Lower lobe of right lung (tissue), 2 donors: ENCODE results near the gene SEMA3F. TPM values are rescaled to one million over a fixed set of nuclear protein-coding genes. Genes with fewer than 3 reads are reported as not detected.

Experiments used
- ATAC-seq, 2 donors: fragments of 200-7000 bp; cut with Tn5 transposase; one replicate each; pipeline ENCODE4 v1.9.1; 2020 to 2022; ENCODE audit warnings: mild to moderate bottlenecking in 2 of 2, moderate library complexity in 2 of 2
- DNase-seq: peaks from one replicate; pipeline ENCODE4 v3.0.0-alpha.2; 2020
- H3K27ac ChIP-seq: fragments of 200-600 bp; one replicate; pipeline ENCODE4 v1.8.0; 2022
- H3K27me3 ChIP-seq: fragments of 200-600 bp; one replicate; pipeline ENCODE4 v1.8.0; 2022; ENCODE audit warnings: low read depth
- H3K36me3 ChIP-seq: fragments of 200-600 bp; one replicate; pipeline ENCODE4 v1.8.0; 2022; ENCODE audit warnings: mild to moderate bottlenecking
- H3K4me1 ChIP-seq: fragments of 200-600 bp; one replicate; pipeline ENCODE4 v1.8.0; 2022
- H3K4me3 ChIP-seq: fragments of 200-600 bp; one replicate; pipeline ENCODE4 v1.8.0; 2022; ENCODE audit warnings: mild to moderate bottlenecking
- H3K9me3 ChIP-seq: fragments of 200-600 bp; one replicate; pipeline ENCODE4 v1.8.0; 2022
- intact Hi-C: fragments of 100-400 bp; cut with DNase I; formaldehyde crosslinking; loops from one replicate; pipeline ENCODE4 v1.11.0; 2022
- total RNA-seq: library from RNA; stranded (reverse); fragmentation: NEBNext Ultra II Directional; extraction: Animal tissue kit (Norgen Biotek cat#: 25700); gene quantifications from one replicate; pipeline ENCODE4 v1.2.1, GENCODE V29; 2021
- TF ChIP-seq, protein P1 (sequence below): fragments of 200-600 bp; IDR thresholded peaks from one replicate; pipeline ENCODE4 v1.8.0; 2022; ENCODE audit warnings: antibody characterized with exemption, mild to moderate bottlenecking
- donor health status: DM: no; HTN: yes; CAD: no; lungs with severe emphysema.

Gene SEMA3F
- total RNA-seq, 1 donor from 2014 or later: 44.7 TPM

DNA sequence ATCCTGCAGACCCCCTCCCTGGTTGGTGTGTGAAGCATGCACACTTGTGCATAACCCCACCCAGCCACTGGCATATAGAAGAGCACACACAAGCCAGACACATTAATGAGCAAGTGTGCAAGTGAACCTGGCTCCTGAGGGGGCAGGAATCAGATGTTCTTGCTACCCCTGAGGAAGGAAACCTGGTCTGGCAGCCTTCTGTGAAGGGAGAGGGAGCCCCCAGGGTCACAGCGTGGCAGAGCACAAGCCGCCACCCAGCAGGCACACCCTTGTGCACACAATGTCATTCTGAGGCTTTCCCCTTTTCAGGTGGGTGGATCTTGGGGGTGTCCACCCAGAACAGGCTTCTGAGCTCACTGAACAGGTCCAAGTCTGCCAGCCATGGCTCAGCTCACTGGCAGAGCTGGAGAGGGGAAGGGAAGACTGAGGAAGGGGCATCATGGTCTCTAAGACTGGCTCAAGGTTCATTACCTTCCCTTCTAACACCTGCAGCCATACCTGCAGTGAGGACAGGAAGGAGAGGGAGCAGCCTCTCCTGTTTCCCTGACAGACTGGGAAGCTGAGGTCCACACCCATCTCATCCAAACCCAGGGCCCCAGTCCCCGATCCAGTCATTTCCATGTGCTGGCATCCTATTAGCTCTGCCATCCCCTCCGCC, 31.6 kb upstream of the SEMA3F start:
- Histone ChIP-seq H3K27ac (no peak overlapping the region), H3K4me1 (peaks cover 33% of the 10 kb centered on the region), H3K9me3 (no peaks in the 10 kb centered on the region), H3K36me3 (peaks cover 29% of the 10 kb centered on the region), H3K4me3 (no peak overlapping the region), H3K27me3 (no peaks in the 10 kb centered on the region)
- ATAC-seq (no peak), DNase-seq (peak; percentile 28)
- intact Hi-C loops: no loop called here
- TF ChIP-seq, protein P1, sequence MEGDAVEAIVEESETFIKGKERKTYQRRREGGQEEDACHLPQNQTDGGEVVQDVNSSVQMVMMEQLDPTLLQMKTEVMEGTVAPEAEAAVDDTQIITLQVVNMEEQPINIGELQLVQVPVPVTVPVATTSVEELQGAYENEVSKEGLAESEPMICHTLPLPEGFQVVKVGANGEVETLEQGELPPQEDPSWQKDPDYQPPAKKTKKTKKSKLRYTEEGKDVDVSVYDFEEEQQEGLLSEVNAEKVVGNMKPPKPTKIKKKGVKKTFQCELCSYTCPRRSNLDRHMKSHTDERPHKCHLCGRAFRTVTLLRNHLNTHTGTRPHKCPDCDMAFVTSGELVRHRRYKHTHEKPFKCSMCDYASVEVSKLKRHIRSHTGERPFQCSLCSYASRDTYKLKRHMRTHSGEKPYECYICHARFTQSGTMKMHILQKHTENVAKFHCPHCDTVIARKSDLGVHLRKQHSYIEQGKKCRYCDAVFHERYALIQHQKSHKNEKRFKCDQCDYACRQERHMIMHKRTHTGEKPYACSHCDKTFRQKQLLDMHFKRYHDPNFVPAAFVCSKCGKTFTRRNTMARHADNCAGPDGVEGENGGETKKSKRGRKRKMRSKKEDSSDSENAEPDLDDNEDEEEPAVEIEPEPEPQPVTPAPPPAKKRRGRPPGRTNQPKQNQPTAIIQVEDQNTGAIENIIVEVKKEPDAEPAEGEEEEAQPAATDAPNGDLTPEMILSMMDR: no peak

GRCh38 chr3:50124052-50124799, 30.9 kb upstream of the SEMA3F start:
- no peaks in the 10 kb centered on the region for H3K9me3 ChIP-seq
- no peaks in the 10 kb centered on the region for H3K27me3 ChIP-seq
- ATAC-seq: no peak
- no peak overlapping the region for H3K27ac ChIP-seq
- peaks cover 22% of the 10 kb centered on the region for H3K36me3 ChIP-seq
- peaks cover 33% of the 10 kb centered on the region for H3K4me1 ChIP-seq
- H3K4me3 ChIP-seq: no peak overlapping the region
- peak; percentile 38 for DNase-seq
- TF ChIP-seq, protein P1: no peak
- intact Hi-C loops: no loop called here

- TF ChIP-seq, protein P1: no peak
- Histone ChIP-seq H3K36me3 (peaks cover 16% of the 10 kb centered on the region), H3K27me3 (no peaks in the 10 kb centered on the region), H3K27ac (no peak overlapping the region), H3K4me1 (peaks cover 33% of the 10 kb centered on the region), H3K9me3 (no peaks in the 10 kb centered on the region), H3K4me3 (no peak overlapping the region)
- intact Hi-C loops: no loop called here
- DNase-seq (peak; percentile 44), ATAC-seq (no peak)
These were observed 30.3 kb upstream of the SEMA3F start for GRCh38 chr3:50124800-50125178.

DNA sequence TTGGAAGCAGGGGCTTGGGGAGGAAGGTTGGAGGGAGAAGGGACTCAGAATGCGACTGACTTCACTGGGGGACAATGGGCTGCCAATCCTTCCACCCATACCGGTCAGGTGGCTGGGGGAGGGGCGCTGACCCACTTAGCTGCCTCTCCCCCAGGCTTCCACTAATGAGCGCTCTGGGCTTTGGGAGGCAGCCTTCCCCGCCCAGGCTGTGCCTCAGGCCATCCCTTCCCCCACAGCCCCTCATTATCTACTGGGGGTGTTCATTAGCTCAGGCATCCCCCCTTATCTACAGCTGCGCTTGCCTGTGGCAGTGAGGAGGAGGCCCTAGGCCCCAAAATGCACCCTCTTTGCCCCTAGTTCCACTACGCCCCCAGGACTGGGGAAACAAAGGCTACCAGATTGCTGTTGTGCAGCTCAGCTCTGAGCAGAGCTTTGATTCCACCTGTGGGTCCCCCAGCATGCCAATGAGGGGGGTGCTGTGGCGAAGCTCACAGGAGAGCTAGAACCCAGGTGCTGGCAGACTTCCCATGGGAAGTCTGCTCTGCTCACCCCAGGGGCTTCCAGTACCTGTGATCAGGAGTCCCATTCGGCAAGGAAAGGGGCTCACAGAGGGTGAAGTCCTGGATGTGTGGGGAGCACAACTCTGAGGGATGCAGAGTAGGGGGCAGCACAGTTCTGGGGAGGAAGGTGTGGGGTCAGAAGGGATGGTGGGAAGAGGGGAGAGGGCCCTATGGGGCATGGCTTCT, 29.4 kb upstream of the SEMA3F start:
- DNase-seq (peak; percentile 33), ATAC-seq (no peak)
- TF ChIP-seq, protein P1: no peak
- Histone ChIP-seq H3K27ac (no peak overlapping the region), H3K4me1 (peaks cover 33% of the 10 kb centered on the region), H3K9me3 (no peaks in the 10 kb centered on the region), H3K27me3 (no peaks in the 10 kb centered on the region), H3K36me3 (peaks cover 7% of the 10 kb centered on the region), H3K4me3 (no peak overlapping the region)
- intact Hi-C loops: no loop called here

GRCh38 chr3:50126287-50127211, 28.6 kb upstream of the SEMA3F start:
- DNase-seq: peak; percentile 39
- no peak overlapping the region for H3K27ac ChIP-seq
- peaks cover 33% of the 10 kb centered on the region for H3K4me1 ChIP-seq
- H3K36me3 ChIP-seq: no peaks in the 10 kb centered on the region
- H3K9me3 ChIP-seq: no peaks in the 10 kb centered on the region
- no peak for ATAC-seq
- intact Hi-C loops: no loop called here
- TF ChIP-seq, protein P1: no peak
- H3K27me3 ChIP-seq: no peaks in the 10 kb centered on the region
- no peak overlapping the region for H3K4me3 ChIP-seq
